ENCODE measurements around the gene SCNN1B.

DNA sequence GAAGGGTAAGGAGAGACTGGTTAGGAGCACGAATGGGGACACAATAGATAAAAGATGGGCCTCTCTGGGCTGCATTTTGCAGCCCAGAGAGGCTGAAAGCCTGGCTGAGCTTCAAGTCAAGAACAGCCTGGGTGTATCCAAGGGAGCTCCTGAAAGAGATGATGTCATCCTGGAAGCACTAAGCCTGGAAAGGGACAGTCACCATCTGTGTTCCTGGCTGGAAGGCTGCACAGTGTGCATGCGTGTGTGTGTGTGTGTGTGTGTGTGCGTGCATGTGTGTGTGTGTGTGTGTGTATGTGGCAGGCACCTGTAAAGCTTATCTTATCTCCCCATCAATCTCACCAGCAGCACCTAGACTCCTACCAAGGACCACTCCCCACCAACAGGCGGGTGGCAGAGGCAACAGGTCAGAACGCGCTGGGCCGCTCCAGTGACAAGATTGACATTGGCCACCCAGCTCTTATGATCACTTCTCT lies 106.8 kb downstream of the SCNN1B start:
- TF ChIP-seq POLR2A (IDR thresholded peaks at IDR 0.05) (no peak), POLR2AphosphoS5 (IDR thresholded peaks at IDR 0.05) (peak; percentile 32)
- TF ChIP-seq, protein P1, sequence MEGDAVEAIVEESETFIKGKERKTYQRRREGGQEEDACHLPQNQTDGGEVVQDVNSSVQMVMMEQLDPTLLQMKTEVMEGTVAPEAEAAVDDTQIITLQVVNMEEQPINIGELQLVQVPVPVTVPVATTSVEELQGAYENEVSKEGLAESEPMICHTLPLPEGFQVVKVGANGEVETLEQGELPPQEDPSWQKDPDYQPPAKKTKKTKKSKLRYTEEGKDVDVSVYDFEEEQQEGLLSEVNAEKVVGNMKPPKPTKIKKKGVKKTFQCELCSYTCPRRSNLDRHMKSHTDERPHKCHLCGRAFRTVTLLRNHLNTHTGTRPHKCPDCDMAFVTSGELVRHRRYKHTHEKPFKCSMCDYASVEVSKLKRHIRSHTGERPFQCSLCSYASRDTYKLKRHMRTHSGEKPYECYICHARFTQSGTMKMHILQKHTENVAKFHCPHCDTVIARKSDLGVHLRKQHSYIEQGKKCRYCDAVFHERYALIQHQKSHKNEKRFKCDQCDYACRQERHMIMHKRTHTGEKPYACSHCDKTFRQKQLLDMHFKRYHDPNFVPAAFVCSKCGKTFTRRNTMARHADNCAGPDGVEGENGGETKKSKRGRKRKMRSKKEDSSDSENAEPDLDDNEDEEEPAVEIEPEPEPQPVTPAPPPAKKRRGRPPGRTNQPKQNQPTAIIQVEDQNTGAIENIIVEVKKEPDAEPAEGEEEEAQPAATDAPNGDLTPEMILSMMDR (IDR thresholded peaks at IDR 0.05), result no peak
